Daoy (cell line): ENCODE measurements around the gene SYT10. TPM values are rescaled to one million over a fixed set of nuclear protein-coding genes. Genes with fewer than 3 reads are reported as not detected.
"Not testable (repeated sequence)": the region's sequence is repeated elsewhere in the genome, so short reads cannot be mapped to it uniquely, and the experiment has no call there.

Experiments used
- DNase-seq: peaks from one replicate; pipeline ENCODE4 v3.0.0-alpha.2; 2015; ENCODE audit warnings: low read depth
- total RNA-seq: library from RNA; depleted of rRNA; stranded (reverse); fragments of >200 nt; shearing (Covaris generic); gene quantifications from 2 replicates; pipeline ENCODE4 v1.2.3, GENCODE V29; 2014

Gene SYT10
- total RNA-seq, 1 experiment from 2014 or later = not detected

GRCh38 chr12:33357181-33357580 is 82.4 kb downstream of the SYT10 start:
- DNase-seq = no peak

GRCh38 chr12:33349791-33350190 is 89.8 kb downstream of the SYT10 start:
- no peak for DNase-seq

- not testable (repeated sequence) for DNase-seq
These were observed 107.6 kb downstream of the SYT10 start for GRCh38 chr12:33331961-33332398.

- DNase-seq = no peak
These were observed 108.7 kb downstream of the SYT10 start for GRCh38 chr12:33330940-33331339.
